WERI-Rb-1 (cell line): ENCODE results near the gene ABCC5.
"Not testable (repeated sequence)": the region's sequence is repeated elsewhere in the genome, so short reads cannot be mapped to it uniquely, and the experiment has no call there.

Source experiments
- DNase-seq: peaks from one replicate; pipeline ENCODE4 v3.0.0-alpha.2; 2020
- H3K27ac ChIP-seq: fragments of 250-450 bp; sonication (Bioruptor Pico); 2 replicates; pipeline ENCODE4 v1.5.1; 2020; ENCODE audit warnings: mild to moderate bottlenecking, moderate library complexity
- H3K27me3 ChIP-seq: fragments of 250-450 bp; sonication (Bioruptor Pico); 2 replicates; pipeline ENCODE4 v1.5.1; 2021; ENCODE audit warnings: mild to moderate bottlenecking, low read depth, moderate library complexity; ENCODE audit not compliant: insufficient read depth, severe bottlenecking
- H3K36me3 ChIP-seq: fragments of 250-450 bp; sonication (Bioruptor Pico); 2 replicates; pipeline ENCODE4 v1.5.1; 2020; ENCODE audit warnings: mild to moderate bottlenecking, moderate library complexity
- H3K4me3 ChIP-seq: 2 replicates; pipeline ENCODE4 v1.5.1; 2011; ENCODE audit warnings: low read depth, mild to moderate bottlenecking, control low read depth, low read length
- H3K9me3 ChIP-seq: fragments of 250-450 bp; sonication (Bioruptor Pico); 2 replicates; pipeline ENCODE4 v1.5.1; 2021; ENCODE audit warnings: mild to moderate bottlenecking, moderate library complexity; ENCODE audit not compliant: severe bottlenecking
- TF ChIP-seq, protein P1 (sequence below): IDR thresholded peaks from 2 replicates; pipeline ENCODE4 v1.5.1; 2011; ENCODE audit warnings: low read depth, mild to moderate bottlenecking, control low read depth, inconsistent platforms, low read length

The ABCC5 gene

DNA sequence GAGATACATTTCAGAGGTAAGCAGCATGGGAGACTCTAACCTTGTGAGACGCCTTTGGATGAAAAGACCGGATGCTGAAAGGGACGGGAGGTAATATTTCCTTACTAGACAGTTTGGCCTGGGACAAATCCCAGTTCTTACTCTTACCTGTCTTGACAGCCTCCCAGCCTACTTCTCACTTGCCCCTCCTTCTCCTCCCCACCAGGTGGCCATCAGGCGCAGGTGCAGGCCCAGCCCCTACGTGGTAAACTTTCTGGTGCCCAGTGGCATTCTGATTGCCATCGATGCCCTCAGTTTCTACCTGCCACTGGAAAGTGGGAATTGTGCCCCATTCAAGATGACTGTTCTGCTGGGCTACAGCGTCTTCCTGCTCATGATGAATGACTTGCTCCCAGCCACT is 20.1 kb upstream of the ABCC5 start:
- Histone ChIP-seq H3K36me3 (no peaks in the 10 kb centered on the region), H3K4me3 (no peak overlapping the region), H3K9me3 (no peaks in the 10 kb centered on the region), H3K27me3 (no peaks in the 10 kb centered on the region), H3K27ac (no peak overlapping the region)
- no peak for DNase-seq
- TF ChIP-seq, protein P1, sequence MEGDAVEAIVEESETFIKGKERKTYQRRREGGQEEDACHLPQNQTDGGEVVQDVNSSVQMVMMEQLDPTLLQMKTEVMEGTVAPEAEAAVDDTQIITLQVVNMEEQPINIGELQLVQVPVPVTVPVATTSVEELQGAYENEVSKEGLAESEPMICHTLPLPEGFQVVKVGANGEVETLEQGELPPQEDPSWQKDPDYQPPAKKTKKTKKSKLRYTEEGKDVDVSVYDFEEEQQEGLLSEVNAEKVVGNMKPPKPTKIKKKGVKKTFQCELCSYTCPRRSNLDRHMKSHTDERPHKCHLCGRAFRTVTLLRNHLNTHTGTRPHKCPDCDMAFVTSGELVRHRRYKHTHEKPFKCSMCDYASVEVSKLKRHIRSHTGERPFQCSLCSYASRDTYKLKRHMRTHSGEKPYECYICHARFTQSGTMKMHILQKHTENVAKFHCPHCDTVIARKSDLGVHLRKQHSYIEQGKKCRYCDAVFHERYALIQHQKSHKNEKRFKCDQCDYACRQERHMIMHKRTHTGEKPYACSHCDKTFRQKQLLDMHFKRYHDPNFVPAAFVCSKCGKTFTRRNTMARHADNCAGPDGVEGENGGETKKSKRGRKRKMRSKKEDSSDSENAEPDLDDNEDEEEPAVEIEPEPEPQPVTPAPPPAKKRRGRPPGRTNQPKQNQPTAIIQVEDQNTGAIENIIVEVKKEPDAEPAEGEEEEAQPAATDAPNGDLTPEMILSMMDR, result peak; percentile 39

DNA sequence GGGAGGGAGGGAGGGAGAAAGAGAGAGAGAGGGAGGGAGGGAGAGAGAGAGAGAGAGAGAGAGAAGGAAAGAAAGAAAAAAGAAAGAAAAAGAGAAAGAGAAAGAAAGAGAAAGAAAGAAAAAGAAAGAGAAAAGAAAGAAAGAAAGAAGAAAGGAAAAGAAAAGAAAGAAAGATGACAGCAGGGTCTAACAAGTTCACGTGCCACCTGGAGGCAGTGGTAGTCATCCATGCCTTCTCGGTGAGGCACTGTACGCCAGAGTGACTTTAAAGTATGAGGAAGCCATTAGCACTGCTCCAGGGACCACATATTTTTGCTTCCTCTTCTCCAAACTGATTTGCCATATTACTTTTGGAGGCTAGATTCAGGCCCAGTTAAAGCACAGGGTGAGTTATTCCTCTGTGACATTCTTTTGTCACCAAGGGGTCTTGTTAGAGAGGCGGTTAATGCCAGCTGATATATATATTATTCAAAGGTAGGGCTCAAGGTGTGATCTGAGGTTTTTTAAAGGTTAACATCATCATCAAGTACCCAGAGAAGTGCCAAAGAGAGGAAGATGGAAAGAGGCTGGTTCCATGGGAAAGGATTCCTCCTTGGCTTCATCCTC is 13.6 kb upstream of the ABCC5 start, which contains the start of gene HTR3D:
HTR3D (plus strand) TSS at position 556 of the 606 bp plus-strand sequence; CDS start at position 556, 0 bp downstream.
- Histone ChIP-seq H3K9me3 (no peaks in the 10 kb centered on the region), H3K27me3 (no peaks in the 10 kb centered on the region), H3K36me3 (no peaks in the 10 kb centered on the region), H3K27ac (no peak within 1 kb of the TSS), H3K4me3 (no peak within 1 kb of the TSS)
- no peak for DNase-seq
- TF ChIP-seq, protein P1, result no peak

DNA sequence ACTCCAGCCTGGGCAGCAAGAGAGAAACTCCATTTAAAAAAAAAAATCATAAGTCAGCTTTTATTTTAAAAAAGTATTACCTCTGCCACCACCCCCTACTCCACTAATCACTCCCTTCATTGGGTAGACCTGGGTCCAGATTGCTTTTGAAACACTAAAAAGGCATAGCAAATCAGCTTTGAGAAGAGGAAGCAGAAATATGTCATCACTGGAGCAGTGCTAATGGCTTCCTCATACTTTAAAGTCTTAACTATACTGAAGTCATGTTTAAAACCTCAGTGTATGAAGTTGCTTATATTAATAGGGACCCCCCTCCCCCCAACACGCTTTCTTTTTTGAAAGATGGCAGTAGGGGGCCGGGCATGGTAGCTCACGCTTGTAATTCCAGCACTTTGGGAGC is 12.9 kb upstream of the ABCC5 start:
- Histone ChIP-seq H3K27ac (no peak overlapping the region), H3K4me3 (no peak overlapping the region), H3K36me3 (no peaks in the 10 kb centered on the region), H3K9me3 (no peaks in the 10 kb centered on the region), H3K27me3 (no peaks in the 10 kb centered on the region)
- DNase-seq, result no peak
- TF ChIP-seq, protein P1, result no peak

DNA sequence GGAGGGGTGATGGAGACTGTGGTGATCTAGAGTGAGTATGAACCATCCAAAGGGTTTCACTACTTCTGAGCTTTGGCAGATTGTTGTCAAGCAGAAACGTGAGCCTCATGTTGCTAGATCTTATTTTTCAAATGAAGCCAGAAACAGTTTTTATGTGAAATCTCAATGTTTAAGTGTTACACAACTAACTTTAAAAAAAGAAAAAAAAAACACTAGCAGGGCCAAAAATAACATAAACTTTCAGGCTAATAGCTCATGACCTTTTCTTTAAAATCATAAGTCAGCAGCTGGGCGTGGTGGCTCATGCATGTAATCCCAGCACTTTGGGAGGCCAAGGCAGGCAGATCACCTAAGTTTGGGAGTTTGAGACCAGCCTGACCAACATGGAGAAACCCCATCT is 11.8 kb upstream of the ABCC5 start:
- Histone ChIP-seq H3K36me3 (no peaks in the 10 kb centered on the region), H3K27ac (no peak overlapping the region), H3K27me3 (no peaks in the 10 kb centered on the region), H3K9me3 (no peaks in the 10 kb centered on the region), H3K4me3 (no peak overlapping the region)
- DNase-seq, result no peak
- TF ChIP-seq, protein P1, result no peak

DNA sequence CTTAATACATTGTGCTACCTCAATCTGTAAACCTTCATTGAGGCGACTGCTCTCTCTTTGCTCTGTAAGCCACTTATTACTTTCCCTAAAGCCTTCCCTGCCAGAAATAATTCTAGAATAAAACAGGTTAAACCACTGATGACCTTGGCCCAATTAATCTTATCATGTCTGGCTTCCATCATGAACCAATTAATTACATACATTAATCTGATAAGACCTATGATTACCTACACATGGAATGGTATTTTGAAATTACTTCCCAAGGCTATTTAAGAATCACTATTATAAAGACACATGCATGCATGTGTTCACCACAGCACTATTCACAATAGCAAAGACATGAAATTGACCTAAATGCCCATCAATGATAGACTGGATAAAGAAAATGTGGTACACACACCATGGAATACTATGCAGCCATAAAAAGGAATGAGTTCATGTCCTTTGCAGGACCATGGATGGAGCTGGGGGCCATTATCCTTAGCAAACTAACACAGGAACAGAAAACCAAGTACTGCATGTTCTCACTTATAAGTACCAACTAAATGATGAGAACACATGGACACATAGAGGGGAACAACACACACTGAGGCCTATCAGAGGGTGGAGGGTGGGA is 10.7 kb upstream of the ABCC5 start:
- not testable (repeated sequence) for H3K27ac ChIP-seq, H3K4me3 ChIP-seq, H3K9me3 ChIP-seq, H3K27me3 ChIP-seq, H3K36me3 ChIP-seq, DNase-seq

DNA sequence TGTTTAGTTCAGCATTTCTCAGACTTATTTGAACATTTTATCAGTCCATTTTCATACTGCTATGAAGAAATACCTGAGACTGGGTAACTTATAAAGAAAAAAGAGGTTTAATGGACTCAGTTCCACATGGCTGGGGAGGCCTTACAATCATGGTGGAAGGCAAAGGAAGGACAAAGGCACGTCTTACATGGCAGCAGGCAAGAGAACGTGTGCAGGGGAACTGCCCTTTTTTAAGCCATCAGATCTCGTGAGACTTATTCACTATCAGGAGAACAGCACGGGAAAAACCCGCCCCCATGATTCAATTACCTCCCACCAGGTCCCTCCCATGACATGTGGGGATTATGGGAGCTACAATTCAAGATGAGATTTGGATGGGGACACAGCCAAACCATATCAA is 7.6 kb upstream of the ABCC5 start:
- not testable (repeated sequence) for H3K9me3 ChIP-seq, H3K27me3 ChIP-seq, H3K27ac ChIP-seq, H3K4me3 ChIP-seq, H3K36me3 ChIP-seq, DNase-seq

DNA sequence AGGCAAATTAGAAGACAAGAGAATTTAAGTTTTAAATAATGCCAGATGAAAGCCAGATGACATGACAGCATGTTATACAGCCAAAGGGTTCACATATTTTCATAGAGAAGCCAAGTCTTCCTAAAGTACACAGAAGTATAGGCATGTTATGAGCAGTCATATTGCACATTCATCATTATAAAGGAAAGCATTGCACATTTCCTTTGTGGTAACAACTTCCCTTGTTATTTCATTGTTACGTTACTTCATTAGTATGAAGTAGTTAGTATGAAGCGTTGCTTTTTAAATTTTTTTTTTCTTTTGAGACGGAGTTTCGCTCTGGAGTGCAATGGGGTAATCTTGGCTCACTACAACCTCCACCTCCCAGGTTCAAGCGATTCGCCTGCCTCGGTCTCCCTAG is 4.6 kb upstream of the ABCC5 start:
- no peak overlapping the region for H3K4me3 ChIP-seq
- TF ChIP-seq, protein P1, result no peak
- no peaks in the 10 kb centered on the region for H3K27me3 ChIP-seq
- no peaks in the 10 kb centered on the region for H3K36me3 ChIP-seq
- no peaks in the 10 kb centered on the region for H3K9me3 ChIP-seq
- H3K27ac ChIP-seq, result no peak overlapping the region
- no peak for DNase-seq
